Subcutaneous adipose tissue (tissue), 4 donors: ENCODE results near the gene RNF186. TPM values are rescaled to one million over a fixed set of nuclear protein-coding genes. Genes with fewer than 3 reads are reported as not detected.

ENCODE experiments used
- CTCF ChIP-seq: fragments of 450-650 bp; IDR thresholded peaks from one replicate; pipeline ENCODE4 v1.5.1; 2016; ENCODE audit warnings: low read depth, mild to moderate bottlenecking, control low read depth, antibody characterized with exemption, moderate library complexity
- total RNA-seq, 4 donors: library from RNA; depleted of rRNA; stranded (reverse); fragments of >200 nt; gene quantifications; one replicate each; pipeline ENCODE4 v1.1.0, GENCODE V29; 2016

Gene RNF186
- total RNA-seq, 4 donors from 2014 or later = not detected

DNA sequence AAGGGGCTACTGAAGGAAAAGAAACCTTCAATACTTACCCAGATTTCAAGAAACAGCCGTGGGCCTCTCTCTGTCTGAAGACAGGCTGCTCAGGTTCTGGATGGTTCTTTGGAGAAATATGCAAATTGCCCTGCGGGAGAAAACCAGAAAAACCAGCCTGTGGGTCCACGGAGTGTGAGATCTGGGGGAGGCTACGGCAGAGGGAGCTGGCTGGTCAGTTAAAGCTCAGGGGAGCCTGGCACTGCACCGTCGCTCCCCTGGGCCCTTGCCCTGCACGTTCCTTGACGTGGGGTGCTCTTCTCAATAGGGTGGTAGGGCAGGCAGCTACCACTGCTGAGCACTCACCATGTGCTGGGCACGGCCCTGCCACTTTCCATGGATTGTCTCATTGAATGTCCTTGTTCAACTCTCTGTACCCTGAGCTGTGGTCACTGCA lies 28.1 kb downstream of the RNF186 start:
- TF ChIP-seq CTCF = no peak

DNA sequence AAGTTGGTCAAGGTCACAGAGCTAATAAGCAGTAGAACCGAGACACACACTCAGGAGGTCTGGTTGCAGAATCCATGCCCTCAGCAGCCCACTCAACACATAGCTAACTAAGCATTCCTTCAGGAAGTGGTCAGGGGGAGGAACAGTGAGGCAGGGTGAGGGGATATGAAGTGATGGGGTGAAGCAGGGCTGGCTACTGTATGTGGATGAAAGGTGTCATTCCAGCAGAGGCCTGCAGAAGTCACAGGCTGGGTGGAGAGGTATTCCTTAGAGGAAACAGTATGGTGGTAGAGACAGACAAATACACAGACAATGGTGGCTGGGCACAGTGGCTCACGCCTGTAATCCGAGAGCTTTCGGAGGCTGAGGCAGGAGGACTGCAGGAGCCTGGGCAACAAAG lies 29.4 kb downstream of the RNF186 start:
- TF ChIP-seq CTCF = no peak

DNA sequence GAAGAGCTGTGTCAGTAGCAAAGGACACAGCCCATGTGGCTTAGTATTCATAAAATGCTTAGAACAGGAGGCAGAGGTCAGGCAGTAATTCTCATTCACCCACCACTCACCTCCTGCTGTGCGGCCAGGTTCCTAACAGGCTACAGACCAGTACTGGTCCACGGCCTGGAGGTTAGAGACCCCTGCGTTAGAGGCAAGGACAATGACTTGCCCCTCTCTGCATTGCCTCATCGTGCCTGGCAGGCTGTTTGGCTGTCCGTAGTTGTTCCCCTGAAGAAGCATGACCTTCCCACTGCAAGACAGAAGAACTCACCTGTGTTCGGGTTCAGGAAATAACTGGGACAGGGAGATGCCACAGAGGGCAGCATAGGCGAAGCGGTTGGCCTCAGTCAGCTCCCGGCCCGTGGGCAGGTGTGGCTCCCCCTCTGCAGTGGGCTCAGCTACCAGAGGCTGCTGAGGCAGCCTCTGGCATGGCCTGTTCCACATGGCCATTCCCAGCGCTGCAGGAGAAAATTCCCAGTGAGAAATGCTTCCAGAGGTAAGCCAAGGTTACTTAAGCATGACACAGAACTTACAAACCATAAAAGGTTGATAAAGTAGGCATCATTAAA lies 34.7 kb downstream of the RNF186 start:
- no peak for TF ChIP-seq CTCF

- TF ChIP-seq CTCF = no peak
Measured at GRCh38 chr1:19776933-19777332, 38.1 kb downstream of the RNF186 start.

DNA sequence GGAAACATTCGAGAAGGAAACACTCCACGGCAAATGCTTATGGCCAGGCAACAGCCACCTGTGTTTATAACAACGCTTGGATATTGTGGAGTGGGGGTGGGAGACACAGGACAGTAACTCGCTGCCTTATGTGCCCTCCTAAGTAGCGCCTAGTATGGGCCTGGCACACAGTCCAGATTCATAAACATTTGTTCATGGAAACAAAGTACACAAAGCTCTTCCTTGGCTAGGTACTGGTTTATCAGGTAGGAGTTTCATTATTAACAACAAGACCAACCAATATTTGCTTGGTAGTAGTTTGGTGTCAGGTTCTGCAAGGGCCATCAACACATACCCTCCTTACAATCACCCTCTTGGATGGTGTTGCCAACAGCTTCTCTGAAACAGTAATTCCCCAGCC lies 38.8 kb downstream of the RNF186 start:
- no peak for TF ChIP-seq CTCF

GRCh38 chr1:19775831-19776230 lies 39.3 kb downstream of the RNF186 start:
- no peak for TF ChIP-seq CTCF

- no peak for TF ChIP-seq CTCF
Measured at GRCh38 chr1:19775317-19775716, 39.8 kb downstream of the RNF186 start.
